ENCODE data around the gene ASB16. TPM values are rescaled to one million over a fixed set of nuclear protein-coding genes. Genes with fewer than 3 reads are reported as not detected.
A peak's percentile ranks its signal among the peaks of the same experiment; 100 is the strongest.

Gene ASB16
- total RNA-seq, 1 experiment from 2014 or later = not detected

DNA sequence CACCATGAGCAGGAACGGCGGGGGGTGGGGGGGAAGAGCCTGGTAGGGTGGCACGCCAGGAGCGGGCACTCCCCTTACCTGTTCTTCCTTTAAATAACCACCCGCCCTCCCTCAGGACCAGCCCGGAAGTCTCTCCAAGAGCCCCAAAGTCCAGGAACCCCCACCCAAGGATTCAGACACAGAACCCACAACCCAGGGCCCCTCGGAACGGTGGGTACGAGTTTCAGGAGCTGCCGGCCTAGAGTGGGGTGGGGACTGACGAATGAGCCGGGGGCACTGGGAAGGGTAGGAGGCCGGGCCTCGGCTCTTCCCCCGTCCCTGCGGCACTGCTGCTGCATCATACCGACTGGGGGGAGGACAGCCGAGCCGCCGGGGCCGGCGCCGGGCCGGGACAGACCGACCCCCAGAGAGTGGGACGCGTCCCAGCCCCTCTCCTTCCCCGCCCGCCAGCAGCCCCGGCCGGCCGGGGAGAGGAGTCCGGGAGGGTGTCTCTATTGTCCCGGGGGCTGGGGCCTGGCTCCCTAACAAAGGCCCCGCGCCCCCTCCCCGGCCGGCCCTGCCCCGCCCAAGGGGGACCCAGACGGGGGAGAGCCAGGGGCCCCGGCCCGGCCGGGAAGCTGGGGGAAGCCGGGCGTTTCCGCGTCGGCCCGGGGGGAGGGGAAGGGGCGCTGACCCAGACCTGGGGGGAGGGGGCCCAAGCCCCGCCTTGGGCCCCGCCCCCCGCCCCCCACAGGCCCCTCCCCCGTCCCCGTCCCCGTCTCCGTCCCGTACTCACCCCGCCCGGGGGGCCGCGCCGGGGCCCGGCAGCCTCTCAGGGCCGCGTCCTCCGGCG lies 28.4 kb downstream of the ASB16 start:
- peaks cover 23% of the 10 kb centered on the region for H3K79me2 ChIP-seq (ENCODE audit: low read length)
- H3K9me2 ChIP-seq (replicated peaks; ENCODE audit: insufficient read depth, low read length) = no peaks in the 10 kb centered on the region
- H3K9me3 ChIP-seq (ENCODE audit: low read length) = no peaks in the 10 kb centered on the region
- peak overlapping the region; percentile 93 for H3K27ac ChIP-seq (ENCODE audit: low read length)
- H3K4me3 ChIP-seq (ENCODE audit: low read length) = peak overlapping the region; percentile 98
- no peaks in the 10 kb centered on the region for H3K27me3 ChIP-seq (ENCODE audit: low read length)
- peak overlapping the region; percentile 83 for H3K4me2 ChIP-seq (ENCODE audit: low read depth, low read length, poor library complexity, severe bottlenecking)
- no peak overlapping the region for H2AFZ ChIP-seq (ENCODE audit: low read length)
- peak overlapping the region; percentile 99 for H3K9ac ChIP-seq (ENCODE audit: low read length)
- H3K36me3 ChIP-seq (ENCODE audit: insufficient read depth, low read length) = no peaks in the 10 kb centered on the region; the same call in 1 of the 2 replicates
- H4K20me1 ChIP-seq (ENCODE audit: insufficient read depth, low read depth, low read length) = no peaks in the 10 kb centered on the region
- peak; percentile 88 for DNase-seq
- peaks cover 23% of the 10 kb centered on the region for H3K4me1 ChIP-seq (ENCODE audit: low read length)

DNA sequence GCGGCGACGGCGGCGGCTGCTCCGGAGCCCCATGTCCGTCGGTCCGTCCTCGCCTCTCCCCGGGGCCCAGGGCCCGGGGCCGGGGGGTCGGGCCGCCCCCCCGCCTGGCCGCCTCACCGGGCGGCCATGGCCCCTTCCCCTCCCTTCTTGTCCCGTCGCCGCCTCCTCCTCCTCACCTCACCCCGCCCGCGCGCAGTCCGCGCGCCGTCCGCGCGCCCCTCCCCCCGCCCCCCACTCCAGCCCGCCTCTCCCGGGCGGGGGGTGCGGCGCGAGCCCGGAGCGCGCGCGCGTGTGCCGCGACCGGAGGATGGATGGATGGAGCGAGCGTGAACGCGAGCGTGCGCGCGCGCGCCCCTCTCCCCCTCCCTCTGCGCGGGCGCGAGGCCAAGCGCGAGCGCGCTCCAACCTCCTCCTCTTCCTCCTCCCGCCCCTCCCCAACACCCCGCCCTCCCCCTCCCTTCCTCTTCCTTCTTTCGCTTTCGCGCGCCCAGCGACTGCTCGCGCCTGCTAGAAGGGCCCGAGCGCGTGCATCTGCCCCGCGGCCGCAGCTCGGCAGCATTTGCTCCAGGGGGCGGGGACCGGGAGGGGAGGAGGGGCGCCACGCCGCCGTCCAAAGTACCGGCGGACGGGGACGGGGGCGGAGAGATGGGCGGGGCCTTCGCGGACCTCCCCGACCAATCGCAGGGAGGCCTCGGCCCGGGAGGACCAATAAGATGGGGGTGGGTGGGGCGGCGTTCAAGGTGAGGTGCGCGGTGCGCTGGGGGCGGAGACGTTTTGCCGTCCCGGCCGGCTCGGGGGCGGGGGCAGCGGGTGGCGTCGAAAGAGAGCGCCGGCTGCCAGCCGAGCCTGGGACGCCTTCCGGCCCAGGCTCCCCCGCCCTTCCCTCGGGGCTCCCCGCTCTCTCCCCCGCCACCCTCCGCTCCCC lies 29.3 kb downstream of the ASB16 start, which contains the start of gene ATXN7L3:
Gene ATXN7L3, minus strand, starts transcription at position 332 of the 925 bp plus-strand sequence. CDS start 1,814 bp downstream, outside the sequence.
- H3K36me3 ChIP-seq (ENCODE audit: insufficient read depth, low read length) = no peaks in the 10 kb centered on the region; the same call in 1 of the 2 replicates
- peak within 1 kb of the TSS; percentile 94 for H3K27ac ChIP-seq (ENCODE audit: low read length)
- H3K4me2 ChIP-seq (ENCODE audit: low read depth, low read length, poor library complexity, severe bottlenecking) = peak within 1 kb of the TSS; percentile 91
- peak; percentile 99 for DNase-seq
- H3K9ac ChIP-seq (ENCODE audit: low read length) = peak within 1 kb of the TSS; percentile 99
- H3K9me2 ChIP-seq (replicated peaks; ENCODE audit: insufficient read depth, low read length) = no peaks in the 10 kb centered on the region
- H3K4me3 ChIP-seq (ENCODE audit: low read length) = peak within 1 kb of the TSS; percentile 98
- peaks cover 23% of the 10 kb centered on the region for H3K79me2 ChIP-seq (ENCODE audit: low read length)
- no peaks in the 10 kb centered on the region for H4K20me1 ChIP-seq (ENCODE audit: insufficient read depth, low read depth, low read length)
- no peaks in the 10 kb centered on the region for H3K9me3 ChIP-seq (ENCODE audit: low read length)
- no peaks in the 10 kb centered on the region for H3K27me3 ChIP-seq (ENCODE audit: low read length)
- H2AFZ ChIP-seq (ENCODE audit: low read length) = no peak within 1 kb of the TSS
- peaks cover 26% of the 10 kb centered on the region for H3K4me1 ChIP-seq (ENCODE audit: low read length)

DNA sequence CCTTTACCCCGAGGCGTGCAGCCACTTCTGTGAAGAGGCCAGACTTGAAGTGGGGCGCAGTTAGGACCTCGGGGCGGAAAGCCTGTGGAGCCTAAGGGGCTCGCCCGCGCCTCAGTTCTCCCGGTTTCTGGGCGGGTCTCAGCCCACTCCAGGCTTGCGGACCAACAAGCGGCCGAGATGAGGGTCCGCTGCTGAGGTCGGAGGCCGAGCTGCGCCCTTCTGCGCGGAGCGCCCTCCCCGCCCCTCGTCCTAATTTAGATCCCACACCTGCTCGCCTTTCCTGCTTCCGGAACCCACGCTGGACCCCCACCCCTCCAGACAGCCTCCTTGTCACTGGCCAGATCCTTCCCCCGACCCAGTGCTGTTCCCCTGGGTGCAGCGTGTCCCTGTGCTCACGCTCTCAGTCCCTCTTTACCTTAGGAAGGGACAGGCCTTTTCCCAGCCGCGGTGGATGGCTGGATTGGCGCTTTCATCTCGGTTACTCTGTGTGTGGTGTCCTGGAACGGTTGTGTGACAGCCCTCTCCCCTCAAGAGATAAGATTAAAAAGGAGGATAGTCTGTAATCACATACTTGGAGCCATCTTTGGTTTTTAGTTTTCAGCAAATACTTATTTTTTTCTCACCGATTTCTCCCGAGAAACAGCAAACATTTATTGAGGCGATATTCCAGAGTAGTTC lies 30.1 kb downstream of the ASB16 start:
- DNase-seq = peak; percentile 84

DNA sequence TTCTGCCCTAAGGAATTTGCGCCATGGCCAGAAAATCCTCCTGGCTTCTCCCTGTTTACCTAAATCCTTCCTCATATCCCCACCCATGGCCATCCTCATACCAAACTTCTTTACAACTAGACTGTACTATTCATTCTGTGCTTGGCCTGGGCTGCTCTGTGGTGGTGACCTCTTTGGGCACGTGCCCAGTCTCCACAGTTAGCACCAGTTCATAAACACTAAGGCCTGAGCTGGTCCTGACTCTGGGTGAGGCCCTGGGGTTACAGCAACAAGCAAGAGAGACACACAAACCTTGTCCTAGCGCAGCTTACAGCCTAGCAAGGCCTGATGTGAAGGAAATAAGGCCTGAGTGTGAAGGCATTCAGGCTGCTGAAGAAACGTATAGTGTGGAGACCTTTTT lies 32.3 kb downstream of the ASB16 start:
- Histone ChIP-seq H3K79me2 (ENCODE audit: low read length) (peaks cover 13% of the 10 kb centered on the region), H4K20me1 (ENCODE audit: insufficient read depth, low read depth, low read length) (no peaks in the 10 kb centered on the region), H3K36me3 (ENCODE audit: insufficient read depth, low read length) (no peaks in the 10 kb centered on the region), H3K4me1 (ENCODE audit: low read length) (peaks cover 21% of the 10 kb centered on the region), H2AFZ (ENCODE audit: low read length) (no peak overlapping the region), H3K9me3 (ENCODE audit: low read length) (no peaks in the 10 kb centered on the region), H3K9ac (ENCODE audit: low read length) (no peak overlapping the region), H3K4me2 (ENCODE audit: low read depth, low read length, poor library complexity, severe bottlenecking) (no peak overlapping the region), H3K27me3 (ENCODE audit: low read length) (no peaks in the 10 kb centered on the region), H3K27ac (ENCODE audit: low read length) (peak overlapping the region; percentile 43; the same call in 1 of the 2 replicates), H3K9me2 (replicated peaks; ENCODE audit: insufficient read depth, low read length) (no peaks in the 10 kb centered on the region), H3K4me3 (ENCODE audit: low read length) (no peak overlapping the region)
- no peak for DNase-seq

More for the DNA sequence above, 30.1 kb downstream of the ASB16 start:
- peaks cover 23% of the 10 kb centered on the region for H3K79me2 ChIP-seq (ENCODE audit: low read length)
- no peaks in the 10 kb centered on the region for H3K9me2 ChIP-seq (replicated peaks; ENCODE audit: insufficient read depth, low read length)
- H3K9ac ChIP-seq (ENCODE audit: low read length) = peak overlapping the region; percentile 91
- no peaks in the 10 kb centered on the region; the same call in 1 of the 2 replicates for H3K36me3 ChIP-seq (ENCODE audit: insufficient read depth, low read length)
- H3K27ac ChIP-seq (ENCODE audit: low read length) = peak overlapping the region; percentile 94
- H3K4me2 ChIP-seq (ENCODE audit: low read depth, low read length, poor library complexity, severe bottlenecking) = peak overlapping the region; percentile 91
- H3K4me3 ChIP-seq (ENCODE audit: low read length) = peak overlapping the region; percentile 80
- H4K20me1 ChIP-seq (ENCODE audit: insufficient read depth, low read depth, low read length) = no peaks in the 10 kb centered on the region
- H3K27me3 ChIP-seq (ENCODE audit: low read length) = no peaks in the 10 kb centered on the region
- H3K4me1 ChIP-seq (ENCODE audit: low read length) = peaks cover 26% of the 10 kb centered on the region
- H3K9me3 ChIP-seq (ENCODE audit: low read length) = no peaks in the 10 kb centered on the region
- H2AFZ ChIP-seq (ENCODE audit: low read length) = no peak overlapping the region

DNA sequence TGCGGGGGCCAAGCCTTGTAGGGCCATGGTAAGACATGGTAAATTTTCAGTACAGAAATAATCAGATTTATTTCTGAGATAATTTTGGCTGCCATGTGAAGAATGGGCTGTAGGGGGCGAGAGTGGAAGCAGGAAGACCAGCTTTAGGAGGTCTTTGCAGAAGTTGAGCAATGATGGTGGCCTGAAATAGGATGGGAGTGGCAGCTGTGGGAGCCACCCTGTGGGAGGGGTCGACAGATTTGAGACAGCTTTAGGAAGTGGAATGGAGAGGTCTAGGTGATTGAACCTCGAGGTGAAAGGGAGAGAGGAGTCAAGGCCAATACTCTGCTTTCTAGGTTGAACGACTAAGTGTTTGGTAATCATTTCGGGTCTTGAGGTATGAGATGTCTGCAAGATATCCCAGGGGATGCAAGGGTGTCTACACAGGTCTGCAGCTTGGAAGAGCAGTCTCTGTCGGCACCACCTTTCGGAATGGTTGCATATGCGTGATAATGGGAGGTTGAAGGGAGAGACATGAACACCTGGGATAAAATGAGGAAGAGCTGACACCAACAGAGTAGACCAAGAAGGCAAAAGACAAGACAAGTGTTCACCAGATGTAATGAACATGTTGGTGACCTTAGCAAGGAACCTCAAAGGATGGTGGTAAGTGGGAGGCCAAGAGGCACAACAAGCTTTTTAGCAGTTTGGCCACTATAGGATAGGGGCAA lies 33.4 kb downstream of the ASB16 start:
- Histone ChIP-seq H3K9me2 (replicated peaks; ENCODE audit: insufficient read depth, low read length) (no peaks in the 10 kb centered on the region), H3K4me2 (ENCODE audit: low read depth, low read length, poor library complexity, severe bottlenecking) (no peak overlapping the region), H2AFZ (ENCODE audit: low read length) (no peak overlapping the region), H3K27me3 (ENCODE audit: low read length) (no peaks in the 10 kb centered on the region), H3K27ac (ENCODE audit: low read length) (no peak overlapping the region), H3K4me1 (ENCODE audit: low read length) (peaks cover 13% of the 10 kb centered on the region), H3K4me3 (ENCODE audit: low read length) (no peak overlapping the region), H3K9ac (ENCODE audit: low read length) (no peak overlapping the region), H3K36me3 (ENCODE audit: insufficient read depth, low read length) (peaks cover 8% of the 10 kb centered on the region; the same call in 1 of the 2 replicates), H3K9me3 (ENCODE audit: low read length) (no peaks in the 10 kb centered on the region), H3K79me2 (ENCODE audit: low read length) (peaks cover 5% of the 10 kb centered on the region), H4K20me1 (ENCODE audit: insufficient read depth, low read depth, low read length) (no peaks in the 10 kb centered on the region)
- peak; percentile 94 for DNase-seq

DNA sequence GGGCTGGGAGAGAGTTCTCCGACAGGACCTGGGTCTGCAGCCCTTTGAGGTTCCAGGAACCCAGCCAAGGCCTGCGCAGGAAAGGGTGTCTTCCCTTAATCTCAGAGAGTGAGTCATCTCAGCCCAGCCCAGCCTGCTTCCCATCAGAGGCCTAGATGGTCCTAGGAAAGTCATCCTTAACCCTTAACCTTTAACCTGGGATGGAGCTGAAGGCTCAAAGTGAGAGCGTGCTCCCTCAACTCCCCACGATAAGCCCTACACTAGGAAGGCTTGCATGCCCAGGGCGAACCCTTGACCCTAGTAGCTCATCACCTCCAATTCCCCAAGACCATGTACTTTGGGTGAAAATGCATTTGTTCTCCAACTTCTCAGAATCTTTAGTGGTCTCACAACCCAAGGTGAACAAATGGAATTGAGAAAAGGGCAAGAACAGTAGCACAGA lies 34.0 kb downstream of the ASB16 start:
- H3K4me2 ChIP-seq (ENCODE audit: low read depth, low read length, poor library complexity, severe bottlenecking) = no peak overlapping the region
- no peak overlapping the region for H3K4me3 ChIP-seq (ENCODE audit: low read length)
- peaks cover 7% of the 10 kb centered on the region; the same call in 1 of the 2 replicates for H3K79me2 ChIP-seq (ENCODE audit: low read length)
- H3K4me1 ChIP-seq (ENCODE audit: low read length) = peaks cover 13% of the 10 kb centered on the region
- H3K36me3 ChIP-seq (ENCODE audit: insufficient read depth, low read length) = peaks cover 14% of the 10 kb centered on the region; the same call in 1 of the 2 replicates
- 0 out of 2 replicates have a peak overlapping the region, but pooled peaks have one; percentile 28 for H3K27ac ChIP-seq (ENCODE audit: low read length)
- H2AFZ ChIP-seq (ENCODE audit: low read length) = no peak overlapping the region
- H3K9me3 ChIP-seq (ENCODE audit: low read length) = no peaks in the 10 kb centered on the region
- H3K9me2 ChIP-seq (replicated peaks; ENCODE audit: insufficient read depth, low read length) = no peaks in the 10 kb centered on the region
- no peaks in the 10 kb centered on the region for H3K27me3 ChIP-seq (ENCODE audit: low read length)
- H4K20me1 ChIP-seq (ENCODE audit: insufficient read depth, low read depth, low read length) = no peaks in the 10 kb centered on the region
- no peak overlapping the region for H3K9ac ChIP-seq (ENCODE audit: low read length)
- no peak for DNase-seq
